ENCODE measurements around the gene TBL2. TPM values are rescaled to one million over a fixed set of nuclear protein-coding genes. Genes with fewer than 3 reads are reported as not detected.
"Not testable (repeated sequence)": the region's sequence is repeated elsewhere in the genome, so short reads cannot be mapped to it uniquely, and the experiment has no call there.

TBL2 gene
- total RNA-seq, 1 donor from 2014 or later: 29.8 TPM

- no peaks in the 10 kb centered on the region for H3K36me3 ChIP-seq
- TF ChIP-seq CTCF (IDR thresholded peaks at IDR 0.05): no peak
- H3K4me1 ChIP-seq: peaks cover 9% of the 10 kb centered on the region
- H3K27ac ChIP-seq: no peak within 1 kb of the TSS
- peaks cover 53% of the 10 kb centered on the region for H3K27me3 ChIP-seq
- ATAC-seq (peak; percentile 97), DNase-seq (peak; percentile 94)
- intact Hi-C loops (cut with DNase I): no loop called here
- peak within 1 kb of the TSS; percentile 56 for H3K4me3 ChIP-seq
- H3K9me3 ChIP-seq: no peaks in the 10 kb centered on the region
Observed at GRCh38 chr7:73623798-73624668, 45.7 kb upstream of the TBL2 start, which contains the start of gene MLXIPL. TSS of gene MLXIPL (minus strand) at chr7:73624522. CDS start at chr7:73624492, 30 bp downstream.

GRCh38 chr7:73622909-73623797, 44.8 kb upstream of the TBL2 start:
- peak; percentile 76 for DNase-seq
- TF ChIP-seq CTCF (IDR thresholded peaks at IDR 0.05): no peak
- Histone ChIP-seq H3K27me3 (peaks cover 46% of the 10 kb centered on the region), H3K4me3 (peak overlapping the region; percentile 56), H3K27ac (no peak overlapping the region), H3K9me3 (no peaks in the 10 kb centered on the region), H3K36me3 (no peaks in the 10 kb centered on the region), H3K4me1 (peaks cover 9% of the 10 kb centered on the region)
- peak; percentile 35 for ATAC-seq
- intact Hi-C loops (cut with DNase I): no loop called here

- peaks cover 46% of the 10 kb centered on the region for H3K27me3 ChIP-seq
- H3K27ac ChIP-seq: no peak overlapping the region
- no peaks in the 10 kb centered on the region for H3K9me3 ChIP-seq
- DNase-seq (no peak), ATAC-seq (no peak)
- peak overlapping the region; percentile 56 for H3K4me3 ChIP-seq
- H3K4me1 ChIP-seq: peaks cover 9% of the 10 kb centered on the region
- H3K36me3 ChIP-seq: no peaks in the 10 kb centered on the region
- intact Hi-C loops (cut with DNase I): no loop called here
- TF ChIP-seq CTCF (IDR thresholded peaks at IDR 0.05): no peak
Observed at GRCh38 chr7:73622527-73622908, 44.1 kb upstream of the TBL2 start.

GRCh38 chr7:73621168-73622063, 43.0 kb upstream of the TBL2 start:
- Histone ChIP-seq H3K36me3 (no peaks in the 10 kb centered on the region), H3K9me3 (no peaks in the 10 kb centered on the region), H3K4me3 (no peak overlapping the region), H3K4me1 (peaks cover 9% of the 10 kb centered on the region), H3K27me3 (peaks cover 46% of the 10 kb centered on the region), H3K27ac (no peak overlapping the region)
- ATAC-seq (no peak), DNase-seq (no peak)
- intact Hi-C loops (cut with DNase I): no loop called here
- TF ChIP-seq CTCF (IDR thresholded peaks at IDR 0.05): no peak

- ATAC-seq; H3K4me1 ChIP-seq; H3K4me3 ChIP-seq; DNase-seq; H3K9me3 ChIP-seq; H3K27ac ChIP-seq; intact Hi-C loops (cut with DNase I); H3K36me3 ChIP-seq: not testable (repeated sequence)
- peaks cover 25% of the 10 kb centered on the region for H3K27me3 ChIP-seq
Observed at GRCh38 chr7:73619394-73619793, 41.0 kb upstream of the TBL2 start.
